Measurements from ENCODE around the gene PEX6.

The PEX6 gene

DNA sequence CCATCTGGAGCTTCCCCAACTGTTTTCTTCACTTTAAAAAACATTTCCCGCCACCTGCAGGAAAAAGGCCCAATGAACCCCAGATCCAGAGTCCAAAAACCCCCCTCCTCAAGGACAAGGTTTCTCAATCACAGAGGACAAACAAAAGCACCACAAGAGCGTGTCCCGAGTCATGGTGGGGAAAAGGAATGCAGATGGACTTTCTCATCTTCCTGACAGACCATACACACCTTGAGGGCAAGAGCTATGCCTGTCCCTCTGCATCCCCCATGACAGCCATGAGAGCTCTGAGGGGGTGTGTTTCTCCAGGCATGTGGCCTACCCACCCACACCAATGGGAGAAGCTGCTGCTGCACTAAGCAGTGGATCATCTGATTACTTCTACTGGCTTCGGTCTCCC, 9.0 kb downstream of the PEX6 start:
- no peaks in the 10 kb centered on the region for H3K27me3 ChIP-seq (ENCODE audit: insufficient read depth, insufficient read length)
- H3K4me1 ChIP-seq (ENCODE audit: insufficient read depth, insufficient read length), result peaks cover 5% of the 10 kb centered on the region
- H3K9ac ChIP-seq (ENCODE audit: insufficient read length, low read depth), result no peak overlapping the region
- peaks cover 61% of the 10 kb centered on the region for H3K36me3 ChIP-seq (ENCODE audit: insufficient read depth, insufficient read length, low read length)
- TF ChIP-seq ZNF274 (IDR thresholded peaks at IDR 0.05; ENCODE audit: low read depth, low read length), result no peak
- no peak for TF ChIP-seq SUZ12 (IDR thresholded peaks at IDR 0.05; ENCODE audit: extremely low read depth, insufficient read depth, insufficient read length)
- no peak for TF ChIP-seq YY1 (IDR thresholded peaks at IDR 0.05; ENCODE audit: insufficient read depth, insufficient read length)
- DNase-seq (ENCODE audit: low read depth, low spot score), result no peak
- no peak overlapping the region for H3K4me3 ChIP-seq (ENCODE audit: insufficient read length, low read depth)
- H3K9me3 ChIP-seq (ENCODE audit: insufficient read depth, low read length), result no peaks in the 10 kb centered on the region

DNA sequence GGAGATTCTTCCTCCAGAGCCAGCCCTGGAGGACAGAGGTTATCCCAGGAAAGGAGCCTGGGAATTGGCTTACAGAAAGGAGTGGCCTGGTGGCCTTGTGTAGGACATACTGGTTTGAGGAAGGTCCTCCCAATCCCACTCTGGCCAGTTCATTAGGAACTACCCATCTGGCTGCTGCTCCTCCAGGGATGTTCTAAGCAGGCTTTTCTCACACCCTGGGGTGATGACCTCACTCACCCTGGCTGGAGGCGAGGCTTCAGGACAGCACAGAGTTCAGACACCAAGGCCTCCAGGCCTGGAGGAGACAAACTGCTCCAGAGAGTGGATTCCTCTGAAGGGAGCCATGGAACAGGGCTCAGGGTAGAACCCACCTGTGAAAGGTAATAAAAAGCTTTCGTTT, 9.6 kb downstream of the PEX6 start:
- Histone ChIP-seq H3K9ac (ENCODE audit: insufficient read length, low read depth) (no peak overlapping the region), H3K36me3 (ENCODE audit: insufficient read depth, insufficient read length, low read length) (peaks cover 62% of the 10 kb centered on the region), H3K9me3 (ENCODE audit: insufficient read depth, low read length) (no peaks in the 10 kb centered on the region), H3K27me3 (ENCODE audit: insufficient read depth, insufficient read length) (no peaks in the 10 kb centered on the region), H3K4me1 (ENCODE audit: insufficient read depth, insufficient read length) (peaks cover 5% of the 10 kb centered on the region), H3K4me3 (ENCODE audit: insufficient read length, low read depth) (no peak overlapping the region)
- DNase-seq (ENCODE audit: low read depth, low spot score), result no peak
- TF ChIP-seq SUZ12 (IDR thresholded peaks at IDR 0.05; ENCODE audit: extremely low read depth, insufficient read depth, insufficient read length) (no peak), ZNF274 (IDR thresholded peaks at IDR 0.05; ENCODE audit: low read depth, low read length) (no peak), YY1 (IDR thresholded peaks at IDR 0.05; ENCODE audit: insufficient read depth, insufficient read length) (no peak)

DNA sequence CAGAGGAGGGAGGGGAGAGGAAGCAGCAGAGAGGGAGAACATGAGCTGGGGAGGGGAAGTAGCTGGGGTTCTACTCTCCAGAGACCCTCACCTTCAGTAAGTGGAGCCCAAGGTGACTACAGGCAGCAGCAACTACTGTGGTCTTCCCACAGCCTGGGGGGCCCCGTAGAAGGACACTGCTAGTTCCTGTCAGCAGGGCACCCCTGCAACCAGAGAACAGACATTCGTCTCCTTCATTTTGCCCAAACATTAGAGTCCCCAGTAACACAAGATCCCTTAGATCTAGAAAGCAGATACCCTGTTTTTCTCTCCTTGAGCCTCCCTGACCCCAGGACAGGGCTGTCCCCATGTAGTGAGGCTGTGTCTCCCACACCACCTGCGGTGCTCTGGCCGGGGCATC, 10.2 kb downstream of the PEX6 start:
- H3K4me3 ChIP-seq (ENCODE audit: insufficient read length, low read depth), result no peak overlapping the region
- no peaks in the 10 kb centered on the region for H3K9me3 ChIP-seq (ENCODE audit: insufficient read depth, low read length)
- H3K4me1 ChIP-seq (ENCODE audit: insufficient read depth, insufficient read length), result peaks cover 9% of the 10 kb centered on the region
- DNase-seq (ENCODE audit: low read depth, low spot score), result no peak
- H3K27me3 ChIP-seq (ENCODE audit: insufficient read depth, insufficient read length), result no peaks in the 10 kb centered on the region
- peaks cover 64% of the 10 kb centered on the region for H3K36me3 ChIP-seq (ENCODE audit: insufficient read depth, insufficient read length, low read length)
- no peak overlapping the region for H3K9ac ChIP-seq (ENCODE audit: insufficient read length, low read depth)
- TF ChIP-seq YY1 (IDR thresholded peaks at IDR 0.05; ENCODE audit: insufficient read depth, insufficient read length), result no peak
- TF ChIP-seq ZNF274 (IDR thresholded peaks at IDR 0.05; ENCODE audit: low read depth, low read length), result no peak
- no peak for TF ChIP-seq SUZ12 (IDR thresholded peaks at IDR 0.05; ENCODE audit: extremely low read depth, insufficient read depth, insufficient read length)

DNA sequence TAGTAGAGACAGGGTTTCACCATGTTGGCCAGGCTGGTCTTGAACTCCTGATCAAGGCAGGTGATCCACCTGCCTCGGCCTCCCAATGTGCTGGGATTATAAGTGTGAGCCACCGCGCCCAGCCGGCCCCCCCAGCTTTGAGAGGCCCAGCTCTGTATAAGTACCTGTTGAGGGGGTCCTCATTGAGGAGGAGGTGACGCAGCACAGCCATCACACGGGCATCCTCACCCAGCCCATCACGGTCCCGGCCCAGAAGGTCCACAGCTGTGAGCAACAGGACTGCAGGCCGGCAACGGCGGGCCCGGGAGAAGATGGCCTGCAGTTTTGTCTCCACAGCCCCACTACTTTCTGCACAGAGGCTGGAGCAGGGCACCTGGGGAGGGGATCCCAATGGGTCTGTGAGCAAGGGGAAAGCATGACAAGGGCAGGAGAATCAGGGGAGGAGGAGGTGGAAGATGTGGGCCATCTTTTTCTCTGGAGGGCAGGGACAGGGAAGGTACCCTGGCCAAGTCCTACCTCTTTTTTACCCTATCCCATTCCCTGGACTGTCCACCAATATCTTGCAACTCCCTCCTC, 10.8 kb downstream of the PEX6 start:
- H3K9ac ChIP-seq (ENCODE audit: insufficient read length, low read depth), result no peak overlapping the region
- H3K27me3 ChIP-seq (ENCODE audit: insufficient read depth, insufficient read length), result no peaks in the 10 kb centered on the region
- no peaks in the 10 kb centered on the region for H3K9me3 ChIP-seq (ENCODE audit: insufficient read depth, low read length)
- TF ChIP-seq SUZ12 (IDR thresholded peaks at IDR 0.05; ENCODE audit: extremely low read depth, insufficient read depth, insufficient read length) (no peak), YY1 (IDR thresholded peaks at IDR 0.05; ENCODE audit: insufficient read depth, insufficient read length) (no peak), ZNF274 (IDR thresholded peaks at IDR 0.05; ENCODE audit: low read depth, low read length) (no peak)
- H3K36me3 ChIP-seq (ENCODE audit: insufficient read depth, insufficient read length, low read length), result peaks cover 65% of the 10 kb centered on the region
- DNase-seq (ENCODE audit: low read depth, low spot score), result no peak
- no peak overlapping the region for H3K4me3 ChIP-seq (ENCODE audit: insufficient read length, low read depth)
- H3K4me1 ChIP-seq (ENCODE audit: insufficient read depth, insufficient read length), result peaks cover 12% of the 10 kb centered on the region

DNA sequence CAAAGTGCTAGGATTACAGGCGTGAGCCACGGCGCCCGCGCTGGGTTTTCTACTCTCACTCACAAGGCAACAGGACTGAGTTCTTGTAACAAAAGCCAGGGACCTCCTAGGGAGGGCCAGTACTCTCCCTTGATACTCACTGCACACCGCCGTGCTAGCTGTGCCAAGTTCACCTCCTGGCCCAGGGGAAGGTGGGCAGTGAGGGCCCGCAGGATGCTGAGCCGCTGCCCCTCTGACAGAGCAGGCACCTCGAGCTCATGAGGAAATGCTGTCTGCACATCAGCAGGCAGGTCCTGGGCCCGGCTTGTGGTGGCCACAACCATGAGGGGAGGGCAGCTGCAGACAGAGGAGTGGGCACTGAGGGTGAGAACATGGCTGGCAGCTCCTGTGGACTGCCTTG, 11.8 kb downstream of the PEX6 start:
- no peak for DNase-seq (ENCODE audit: low read depth, low spot score)
- Histone ChIP-seq H3K9me3 (ENCODE audit: insufficient read depth, low read length) (no peaks in the 10 kb centered on the region), H3K4me3 (ENCODE audit: insufficient read length, low read depth) (no peak overlapping the region), H3K27me3 (ENCODE audit: insufficient read depth, insufficient read length) (no peaks in the 10 kb centered on the region), H3K36me3 (ENCODE audit: insufficient read depth, insufficient read length, low read length) (peaks cover 73% of the 10 kb centered on the region), H3K9ac (ENCODE audit: insufficient read length, low read depth) (no peak overlapping the region), H3K4me1 (ENCODE audit: insufficient read depth, insufficient read length) (peaks cover 12% of the 10 kb centered on the region)
- TF ChIP-seq ZNF274 (IDR thresholded peaks at IDR 0.05; ENCODE audit: low read depth, low read length), result no peak

DNA sequence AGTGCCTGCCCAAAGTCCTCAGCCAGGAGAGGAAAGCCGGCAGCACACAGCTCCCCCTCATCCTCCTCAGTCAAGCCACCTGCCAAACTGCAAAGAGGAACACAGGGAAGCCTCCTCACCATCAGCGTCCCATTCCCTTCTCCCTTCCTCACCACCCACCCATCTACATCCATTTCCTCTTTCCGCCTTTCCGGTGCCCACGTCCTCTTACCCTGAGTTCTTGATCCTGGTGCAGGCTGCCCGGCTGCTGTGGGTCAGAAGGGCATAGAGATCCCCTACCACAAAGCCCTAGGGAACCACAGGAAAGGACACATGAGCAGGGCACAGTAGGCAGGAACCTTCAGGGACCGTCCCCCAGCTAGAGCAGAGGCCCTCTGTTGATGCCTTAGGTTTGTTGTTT, 12.4 kb downstream of the PEX6 start:
- Histone ChIP-seq H3K4me1 (ENCODE audit: insufficient read depth, insufficient read length) (peaks cover 12% of the 10 kb centered on the region), H3K9me3 (ENCODE audit: insufficient read depth, low read length) (no peaks in the 10 kb centered on the region), H3K36me3 (ENCODE audit: insufficient read depth, insufficient read length, low read length) (peaks cover 74% of the 10 kb centered on the region), H3K27me3 (ENCODE audit: insufficient read depth, insufficient read length) (no peaks in the 10 kb centered on the region), H3K4me3 (ENCODE audit: insufficient read length, low read depth) (no peak overlapping the region), H3K9ac (ENCODE audit: insufficient read length, low read depth) (no peak overlapping the region)
- no peak for DNase-seq (ENCODE audit: low read depth, low spot score)
- TF ChIP-seq SUZ12 (IDR thresholded peaks at IDR 0.05; ENCODE audit: extremely low read depth, insufficient read depth, insufficient read length) (no peak), ZNF274 (IDR thresholded peaks at IDR 0.05; ENCODE audit: low read depth, low read length) (no peak), YY1 (IDR thresholded peaks at IDR 0.05; ENCODE audit: insufficient read depth, insufficient read length) (no peak)

DNA sequence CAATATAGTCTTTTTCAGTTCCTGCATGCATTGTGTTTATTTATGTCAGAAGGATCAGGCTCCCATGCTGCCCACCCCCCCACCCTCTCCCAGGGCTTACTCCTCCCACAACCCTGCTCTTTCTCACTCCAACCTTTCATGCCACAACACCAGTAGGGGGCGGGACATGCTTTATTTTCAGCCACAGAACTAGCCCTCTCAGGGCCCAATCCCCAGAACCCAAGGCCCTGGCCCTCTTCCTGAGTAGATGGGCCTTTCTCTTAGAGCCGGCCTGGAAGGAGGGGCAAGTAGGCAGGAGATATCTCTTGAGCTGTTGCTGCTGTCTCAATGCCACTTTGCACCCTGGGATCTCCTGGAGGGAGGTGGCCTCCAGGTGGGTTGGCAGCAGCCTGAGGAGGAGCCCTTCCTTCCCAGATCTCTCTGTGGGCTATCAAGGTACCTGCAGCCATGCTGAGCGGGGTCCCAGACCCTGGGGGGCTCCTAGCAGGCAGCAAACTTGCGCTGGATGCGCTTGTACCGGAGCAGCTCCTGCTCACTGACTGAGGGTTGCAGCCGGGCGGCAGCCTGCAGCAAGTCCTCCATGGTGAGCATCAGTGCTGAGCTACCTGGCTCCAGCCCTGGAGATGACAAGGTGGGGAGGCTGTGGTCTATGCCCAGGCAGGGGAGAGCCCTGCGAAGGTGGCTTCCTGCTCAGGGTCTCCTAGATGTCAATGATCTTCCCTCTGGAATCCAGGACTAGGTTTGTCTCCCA, 15.0 kb downstream of the PEX6 start:
- H3K4me3 ChIP-seq (ENCODE audit: insufficient read length, low read depth), result no peak overlapping the region
- H3K27me3 ChIP-seq (ENCODE audit: insufficient read depth, insufficient read length), result peaks cover 18% of the 10 kb centered on the region
- peak overlapping the region; percentile 56 for H3K9ac ChIP-seq (ENCODE audit: insufficient read length, low read depth)
- peak; percentile 35 for DNase-seq (ENCODE audit: low read depth, low spot score)
- TF ChIP-seq YY1 (IDR thresholded peaks at IDR 0.05; ENCODE audit: insufficient read depth, insufficient read length) (no peak), SUZ12 (IDR thresholded peaks at IDR 0.05; ENCODE audit: extremely low read depth, insufficient read depth, insufficient read length) (no peak), ZNF274 (IDR thresholded peaks at IDR 0.05; ENCODE audit: low read depth, low read length) (no peak)
- peaks cover 18% of the 10 kb centered on the region for H3K4me1 ChIP-seq (ENCODE audit: insufficient read depth, insufficient read length)
- no peaks in the 10 kb centered on the region for H3K9me3 ChIP-seq (ENCODE audit: insufficient read depth, low read length)
- H3K36me3 ChIP-seq (ENCODE audit: insufficient read depth, insufficient read length, low read length), result peaks cover 63% of the 10 kb centered on the region
